Nephron (organoid): ENCODE measurements around the gene SLC6A15.
A peak's percentile ranks its signal among the peaks of the same experiment; 100 is the strongest.

ENCODE experiments used
- H3K27ac Mint-ChIP-seq, 3 experiments: 2 replicates each; pipeline ENCODE4 v1.8.0; 2020; ENCODE audit warnings: mixed read lengths in 3 of 3, mild to moderate bottlenecking in 2 of 3, moderate library complexity in 1 of 3
- H3K27me3 Mint-ChIP-seq: 2 replicates; pipeline ENCODE4 v1.8.0; 2021; ENCODE audit warnings: low read depth, mild to moderate bottlenecking, moderate library complexity, mixed read lengths
- H3K36me3 Mint-ChIP-seq: 2 replicates; pipeline ENCODE4 v1.8.0; 2020; ENCODE audit warnings: low read depth, mixed read lengths
- H3K4me1 Mint-ChIP-seq: 2 replicates; pipeline ENCODE4 v1.8.0; 2020; ENCODE audit warnings: mixed read lengths
- H3K4me3 Mint-ChIP-seq, 3 experiments: 2 replicates each; pipeline ENCODE4 v1.8.0; 2020; ENCODE audit warnings: mild to moderate bottlenecking in 3 of 3, mixed read lengths in 3 of 3, moderate library complexity in 2 of 3
- H3K9me3 Mint-ChIP-seq: 2 replicates; pipeline ENCODE4 v1.8.0; 2020; ENCODE audit warnings: mixed read lengths
- TF ChIP-seq, protein P1 (sequence below), 3 experiments: fragments of 200-600 bp; sonication (generic); IDR thresholded peaks; one replicate each; pipeline ENCODE4 v1.5.0; 2021; ENCODE audit warnings: antibody characterized with exemption in 3 of 3; ENCODE audit not compliant: unreplicated experiment in 3 of 3

SLC6A15 gene

DNA sequence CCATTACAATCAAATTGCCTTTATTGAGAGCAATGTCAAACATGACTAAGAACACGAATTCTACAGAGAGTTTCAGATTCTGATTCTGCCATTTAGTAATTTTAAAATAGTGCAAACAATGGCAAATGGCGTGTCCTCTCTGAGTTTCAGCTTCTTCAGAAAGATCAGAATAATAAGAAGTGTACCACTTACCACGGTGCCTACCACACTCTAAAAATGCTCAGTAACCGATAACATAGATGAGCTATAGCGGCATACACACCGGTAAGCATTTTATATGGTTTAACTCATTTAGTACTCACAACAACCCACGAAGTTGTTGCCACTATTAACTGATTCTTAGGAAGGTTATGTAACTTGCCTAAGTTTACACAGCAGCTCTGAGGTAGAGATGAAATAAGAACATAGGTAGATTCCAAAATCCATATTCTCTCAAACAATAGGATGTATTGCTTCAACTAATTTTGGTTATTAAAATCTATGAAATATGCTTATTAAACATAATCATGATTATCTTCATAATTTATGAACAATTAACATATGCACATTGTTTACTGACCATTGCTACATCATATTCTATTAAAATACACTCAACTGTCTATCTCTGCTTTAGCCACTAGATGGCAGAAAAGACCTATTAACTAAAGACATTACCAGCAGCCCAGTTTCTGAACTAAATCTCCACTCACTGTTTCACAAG lies 38.3 kb downstream of the SLC6A15 start:
- TF ChIP-seq, protein P1, sequence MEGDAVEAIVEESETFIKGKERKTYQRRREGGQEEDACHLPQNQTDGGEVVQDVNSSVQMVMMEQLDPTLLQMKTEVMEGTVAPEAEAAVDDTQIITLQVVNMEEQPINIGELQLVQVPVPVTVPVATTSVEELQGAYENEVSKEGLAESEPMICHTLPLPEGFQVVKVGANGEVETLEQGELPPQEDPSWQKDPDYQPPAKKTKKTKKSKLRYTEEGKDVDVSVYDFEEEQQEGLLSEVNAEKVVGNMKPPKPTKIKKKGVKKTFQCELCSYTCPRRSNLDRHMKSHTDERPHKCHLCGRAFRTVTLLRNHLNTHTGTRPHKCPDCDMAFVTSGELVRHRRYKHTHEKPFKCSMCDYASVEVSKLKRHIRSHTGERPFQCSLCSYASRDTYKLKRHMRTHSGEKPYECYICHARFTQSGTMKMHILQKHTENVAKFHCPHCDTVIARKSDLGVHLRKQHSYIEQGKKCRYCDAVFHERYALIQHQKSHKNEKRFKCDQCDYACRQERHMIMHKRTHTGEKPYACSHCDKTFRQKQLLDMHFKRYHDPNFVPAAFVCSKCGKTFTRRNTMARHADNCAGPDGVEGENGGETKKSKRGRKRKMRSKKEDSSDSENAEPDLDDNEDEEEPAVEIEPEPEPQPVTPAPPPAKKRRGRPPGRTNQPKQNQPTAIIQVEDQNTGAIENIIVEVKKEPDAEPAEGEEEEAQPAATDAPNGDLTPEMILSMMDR (IDR thresholded peaks at IDR 0.05; ENCODE audit: unreplicated experiment in 3 of 3): peak; percentile 70 to 87 (median 72)
- H3K9me3 Mint-ChIP-seq: no peaks in the 10 kb centered on the region
- no peaks in the 10 kb centered on the region for H3K27me3 Mint-ChIP-seq
- H3K4me3 Mint-ChIP-seq: no peak overlapping the region
- no peak overlapping the region for H3K27ac Mint-ChIP-seq
- no peaks in the 10 kb centered on the region for H3K4me1 Mint-ChIP-seq
- H3K36me3 Mint-ChIP-seq: no peaks in the 10 kb centered on the region

DNA sequence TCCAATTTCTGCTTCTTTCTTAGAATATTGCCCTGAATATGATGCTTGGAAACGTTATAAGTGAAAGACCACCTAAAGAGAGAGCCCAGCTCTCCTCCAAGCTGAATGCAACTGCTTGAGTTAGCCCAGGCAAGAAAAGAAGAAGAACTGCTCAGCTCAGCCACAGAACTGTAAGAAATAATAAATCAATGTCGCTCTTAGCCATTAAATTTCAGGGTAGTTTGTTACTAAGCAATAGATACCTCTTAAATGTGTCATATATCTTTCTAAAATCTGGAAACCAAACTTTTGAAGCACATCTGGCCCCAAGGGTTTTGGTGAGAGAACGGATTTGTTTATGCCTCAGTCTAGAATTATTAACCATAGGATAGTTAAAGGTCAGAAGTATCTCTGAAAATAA lies 50.4 kb downstream of the SLC6A15 start:
- Mint-ChIP-seq H3K4me1 (no peaks in the 10 kb centered on the region), H3K27me3 (no peaks in the 10 kb centered on the region), H3K36me3 (no peaks in the 10 kb centered on the region), H3K27ac (peak overlapping the region in 1 of 3 experiments; percentile 55), H3K4me3 (no peak overlapping the region), H3K9me3 (no peaks in the 10 kb centered on the region)
- TF ChIP-seq, protein P1 (IDR thresholded peaks at IDR 0.05; ENCODE audit: unreplicated experiment in 3 of 3): no peak

DNA sequence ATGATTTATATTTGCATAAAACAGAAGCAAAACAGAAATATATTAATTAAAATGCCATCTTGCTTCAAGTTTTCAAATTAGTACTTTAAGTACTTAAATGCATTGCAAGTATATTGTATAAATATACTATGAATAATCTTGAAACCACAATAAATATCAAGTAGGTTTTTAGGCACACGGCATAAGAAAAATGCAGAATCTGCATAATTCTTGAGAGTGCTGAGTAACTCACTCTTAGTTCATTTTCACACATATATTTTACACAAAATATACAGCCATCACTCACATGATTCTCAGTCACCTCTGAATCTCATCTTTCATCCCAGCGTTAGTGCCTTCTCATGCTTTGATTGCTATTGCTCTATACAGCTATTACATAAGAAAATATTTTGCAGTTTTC lies 51.9 kb downstream of the SLC6A15 start:
- H3K27me3 Mint-ChIP-seq: no peaks in the 10 kb centered on the region
- H3K9me3 Mint-ChIP-seq: no peaks in the 10 kb centered on the region
- no peaks in the 10 kb centered on the region for H3K36me3 Mint-ChIP-seq
- H3K27ac Mint-ChIP-seq: no peak overlapping the region
- TF ChIP-seq, protein P1 (IDR thresholded peaks at IDR 0.05; ENCODE audit: unreplicated experiment in 3 of 3): no peak
- H3K4me1 Mint-ChIP-seq: no peaks in the 10 kb centered on the region
- H3K4me3 Mint-ChIP-seq: no peak overlapping the region

DNA sequence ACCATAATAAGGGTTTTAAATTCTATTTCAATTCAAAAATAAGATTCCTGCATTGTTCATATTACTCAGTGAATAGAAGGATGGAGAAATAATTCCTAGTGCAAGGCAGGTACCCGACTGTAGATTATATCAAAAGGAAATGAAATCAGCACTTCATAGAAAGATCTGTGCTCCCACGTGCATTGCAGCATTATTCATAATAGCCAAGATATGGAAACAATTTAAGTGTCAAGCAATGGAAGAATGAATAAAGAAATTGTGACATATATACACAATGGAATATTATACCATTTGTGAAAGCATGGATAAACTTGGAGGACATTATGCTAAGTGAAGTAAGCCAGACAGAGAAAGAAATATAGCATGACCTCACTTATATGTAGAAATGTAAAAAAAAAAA lies 53.8 kb downstream of the SLC6A15 start:
- no peak overlapping the region for H3K4me3 Mint-ChIP-seq
- H3K36me3 Mint-ChIP-seq: no peaks in the 10 kb centered on the region
- no peaks in the 10 kb centered on the region for H3K4me1 Mint-ChIP-seq
- H3K27me3 Mint-ChIP-seq: no peaks in the 10 kb centered on the region
- H3K27ac Mint-ChIP-seq: no peak overlapping the region
- H3K9me3 Mint-ChIP-seq: peaks cover under 1% of the 10 kb centered on the region
- TF ChIP-seq, protein P1 (IDR thresholded peaks at IDR 0.05; ENCODE audit: unreplicated experiment in 3 of 3): no peak

DNA sequence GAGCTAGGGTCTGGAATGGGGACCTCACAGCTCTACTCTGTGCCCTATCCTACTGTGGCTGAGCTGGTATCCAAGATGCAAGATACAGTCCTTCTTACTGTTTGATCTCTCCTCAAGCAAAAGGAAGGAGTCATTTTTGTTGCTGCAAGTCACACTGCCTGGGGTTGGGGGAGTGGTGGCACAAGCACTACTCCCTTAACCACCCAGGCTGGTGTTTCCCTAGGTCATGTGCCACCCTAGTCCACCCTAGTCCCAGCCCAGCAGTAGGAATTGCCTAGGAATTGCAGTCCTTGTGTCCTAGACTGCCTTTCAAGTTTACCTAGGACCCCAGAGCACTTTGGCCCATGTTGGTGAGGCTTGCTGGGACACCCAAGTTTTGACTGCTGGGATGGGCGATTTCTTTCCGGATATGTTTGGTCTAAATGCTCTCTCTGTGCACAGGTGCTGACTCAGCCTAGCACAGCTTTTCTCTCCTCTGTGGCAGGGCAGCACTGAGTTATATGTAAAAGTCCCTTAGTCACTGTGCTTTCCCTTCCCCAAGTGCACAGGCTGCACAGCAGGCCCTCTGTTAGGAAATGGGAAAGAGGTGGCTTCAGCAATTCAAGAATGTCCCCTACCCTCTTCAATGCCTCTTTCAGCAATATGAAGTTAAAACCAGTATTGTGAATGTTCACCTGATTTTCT lies 54.9 kb downstream of the SLC6A15 start:
- Mint-ChIP-seq H3K27me3 (no peaks in the 10 kb centered on the region), H3K36me3 (no peaks in the 10 kb centered on the region), H3K27ac (no peak overlapping the region), H3K4me1 (no peaks in the 10 kb centered on the region), H3K4me3 (no peak overlapping the region), H3K9me3 (peaks cover 3% of the 10 kb centered on the region)
- TF ChIP-seq, protein P1 (IDR thresholded peaks at IDR 0.05; ENCODE audit: unreplicated experiment in 3 of 3): no peak
